Small intestine (tissue), 7 donors: ENCODE measurements around the gene FLOT2. TPM values are rescaled to one million over a fixed set of nuclear protein-coding genes. Genes with fewer than 3 reads are reported as not detected.
A peak's percentile ranks its signal among the peaks of the same experiment; 100 is the strongest.

Experiments
- DNase-seq, 2 donors: peaks; one replicate each; pipeline versions ENCODE4 v3.0.0 to v3.0.0-alpha.2; 2013
- FAIRE-seq: peaks from 2 replicates; lab custom pipeline; 2012; peaks lifted over from hg19 to GRCh38; lab: Jason Lieb, UNC
- H3K27ac ChIP-seq, 3 donors: one replicate each; pipeline ENCODE4 v1.5.1; 2013; ENCODE audit warnings: low read length in 2 of 3, mild to moderate bottlenecking in 2 of 3, control low read depth in 1 of 3, inconsistent platforms in 1 of 3, low read depth in 1 of 3, moderate library complexity in 1 of 3
- H3K27me3 ChIP-seq, 3 donors: one replicate each; pipeline ENCODE4 v1.6.1; 2013; ENCODE audit warnings: low read length in 3 of 3, inconsistent platforms in 1 of 3; ENCODE audit not compliant: control insufficient read depth in 3 of 3, insufficient read depth in 3 of 3
- H3K36me3 ChIP-seq, 3 donors: one replicate each; pipeline ENCODE4 v1.6.1; 2013; ENCODE audit warnings: low read length in 3 of 3, inconsistent platforms in 1 of 3, low read depth in 1 of 3, mild to moderate bottlenecking in 1 of 3, moderate library complexity in 1 of 3; ENCODE audit not compliant: control insufficient read depth in 3 of 3, insufficient read depth in 2 of 3
- H3K4me1 ChIP-seq, 3 donors: one replicate each; pipeline ENCODE4 v1.6.1; 2013; ENCODE audit warnings: low read length in 2 of 3, inconsistent platforms in 1 of 3, low read depth in 1 of 3, mild to moderate bottlenecking in 1 of 3, moderate library complexity in 1 of 3; ENCODE audit not compliant: control insufficient read depth in 3 of 3, insufficient read depth in 2 of 3
- H3K4me3 ChIP-seq, 3 donors: one replicate each; pipeline ENCODE4 v1.5.1; 2013; ENCODE audit warnings: low read length in 3 of 3, control low read depth in 1 of 3, inconsistent platforms in 1 of 3, low read depth in 1 of 3, mild to moderate bottlenecking in 1 of 3, moderate library complexity in 1 of 3
- H3K9me3 ChIP-seq, 2 donors: one replicate each; pipeline ENCODE4 v1.6.1; 2013; ENCODE audit warnings: low read depth in 1 of 2, low read length in 1 of 2; ENCODE audit not compliant: control insufficient read depth in 2 of 2, insufficient read depth in 1 of 2
- WGBS, 3 donors: extraction: QIAGEN DNeasy Blood & Tissue Kit; methylation state at CpG; one replicate each; pipeline ENCODE4 v1.1.7; 2013; 5-methylcytosine and 5-hydroxymethylcytosine counted together
- polyA plus RNA-seq, 4 donors: library from polyadenylated mRNA; stranded (reverse) in 3 of 4; unstranded in 1 of 4; fragments of 200-250 nt in 3 of 4; fragments of 120-200 nt in 1 of 4; gene quantifications; one replicate each; pipeline versions ENCODE4 v1.2.1 to v1.2.3, GENCODE V29; 2013
- donor health status: healthy with polysubstance abuse.
- donor health status: control.
- donor health status: control.
- donor health status: Bipolar disorder and iron deficiency.
- donor health status: healthy.

Gene FLOT2
- polyA plus RNA-seq, 4 donors, result 19.9 to 73.8 (median 36.8) TPM

DNA sequence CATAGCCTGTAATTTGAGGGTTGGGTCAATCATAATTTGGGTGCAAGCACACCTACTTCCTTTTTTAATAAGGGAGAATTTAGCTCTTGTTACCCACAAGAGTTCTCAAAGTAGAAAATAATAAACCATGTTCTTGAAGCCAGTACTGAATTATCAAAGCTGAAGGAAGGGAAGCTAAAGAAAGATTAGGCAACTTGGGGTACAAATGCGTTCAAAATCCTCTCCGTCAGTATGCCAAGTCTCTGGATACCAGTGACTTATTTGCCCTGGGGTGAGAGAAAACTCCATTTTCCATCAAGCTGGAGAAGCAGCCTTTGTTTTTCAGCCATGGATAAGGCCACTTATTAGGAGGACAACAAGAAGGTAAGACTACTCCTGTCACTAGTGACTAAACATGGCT is 28.8 kb upstream of the FLOT2 start:
- H3K4me1 ChIP-seq, result no peaks in the 10 kb centered on the region
- H3K27me3 ChIP-seq, result no peaks in the 10 kb centered on the region
- no peak for DNase-seq
- no peak for FAIRE-seq
- peaks cover 7 to 30% (median 20%) of the 10 kb centered on the region in 3 donors for H3K36me3 ChIP-seq
- 78 to 92% (median 81%) methylated on average over 2 of the region's 2 CpGs for WGBS, 3 donors
- H3K27ac ChIP-seq, result peak overlapping the region in 2 of 3 donors; percentile 67 to 72
- no peak overlapping the region for H3K4me3 ChIP-seq
- H3K9me3 ChIP-seq, result no peaks in the 10 kb centered on the region

DNA sequence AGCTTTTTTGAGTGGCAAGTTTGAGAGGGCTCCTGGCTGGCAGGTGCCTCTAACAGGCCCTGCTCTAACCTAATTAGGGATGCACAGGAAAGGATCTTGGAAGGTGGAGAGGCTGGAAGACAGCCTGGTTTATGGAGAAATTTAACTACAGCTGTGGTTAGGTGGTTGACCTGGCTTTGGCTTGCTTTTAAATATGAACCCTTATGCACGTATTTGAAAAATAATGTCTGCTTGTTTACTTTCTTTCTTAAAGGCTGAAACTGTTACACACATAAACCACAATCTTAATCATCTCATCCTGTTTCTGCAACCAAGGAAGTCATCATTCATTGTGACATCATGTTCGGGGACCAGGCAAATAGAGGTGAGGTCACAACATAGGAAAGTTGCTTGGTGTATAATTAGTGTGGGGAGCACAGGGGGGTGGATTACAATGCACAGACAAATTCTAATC is 28.4 kb upstream of the FLOT2 start:
- FAIRE-seq (no peak), DNase-seq (peak in 1 of 2 donors; percentile 66)
- H3K36me3 ChIP-seq, result peaks cover 11 to 35% (median 23%) of the 10 kb centered on the region in 3 donors
- H3K4me3 ChIP-seq, result no peak overlapping the region
- H3K9me3 ChIP-seq, result no peaks in the 10 kb centered on the region
- H3K27me3 ChIP-seq, result no peaks in the 10 kb centered on the region
- WGBS, 3 donors, result 38 to 61% (median 43%) methylated on average over 2 of the region's 2 CpGs
- H3K4me1 ChIP-seq, result no peaks in the 10 kb centered on the region
- peak overlapping the region in 2 of 3 donors; percentile 67 to 69 for H3K27ac ChIP-seq

DNA sequence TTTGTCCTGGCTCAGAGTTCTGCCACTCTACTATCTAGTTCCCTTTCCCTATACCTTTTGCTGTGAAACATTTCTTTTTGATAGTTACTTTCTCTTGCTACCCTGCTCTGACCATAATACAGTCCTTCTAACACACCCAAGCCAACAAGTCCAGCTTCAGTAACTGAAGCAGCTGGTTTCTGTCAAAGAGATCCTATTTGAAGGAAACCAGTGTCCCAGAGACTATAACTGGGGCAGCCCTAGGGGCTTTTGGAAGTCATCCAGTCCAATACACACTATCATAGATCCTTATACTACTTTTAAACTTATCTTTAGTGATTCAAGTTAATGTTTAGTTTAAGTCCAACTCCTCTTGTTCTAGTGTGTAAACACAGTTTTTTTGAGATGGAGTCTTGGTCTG is 22.7 kb upstream of the FLOT2 start:
- no peaks in the 10 kb centered on the region for H3K4me1 ChIP-seq
- no peaks in the 10 kb centered on the region for H3K27me3 ChIP-seq
- H3K36me3 ChIP-seq, result peaks cover 26 to 54% (median 46%) of the 10 kb centered on the region in 3 donors
- H3K9me3 ChIP-seq, result no peaks in the 10 kb centered on the region
- H3K4me3 ChIP-seq, result no peak overlapping the region
- H3K27ac ChIP-seq, result no peak overlapping the region
- DNase-seq (no peak), FAIRE-seq (no peak)

DNA sequence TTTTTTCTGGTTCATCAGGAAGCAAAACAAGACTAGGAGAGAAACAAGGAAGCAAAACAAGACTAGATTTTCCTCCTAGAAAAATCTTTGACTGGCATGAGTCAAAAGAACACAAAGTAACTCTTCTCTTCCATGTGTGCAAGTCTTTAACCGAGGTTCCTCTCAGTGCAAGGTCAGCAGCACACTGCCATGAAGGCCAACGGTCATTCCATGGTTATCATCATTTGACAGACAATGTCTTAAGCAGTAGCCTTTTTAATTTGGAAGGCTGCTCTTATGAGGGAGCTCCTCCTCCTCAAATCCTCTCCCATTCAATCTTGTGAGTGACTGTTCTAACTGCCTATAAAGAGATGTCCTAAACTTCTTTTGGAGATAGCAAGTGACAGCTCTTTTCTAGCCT is 20.8 kb upstream of the FLOT2 start:
- DNase-seq (no peak), FAIRE-seq (no peak)
- WGBS, 3 donors, result 69 to 80% (median 79%) methylated on average over 2 of the region's 2 CpGs
- Histone ChIP-seq H3K27me3 (no peaks in the 10 kb centered on the region), H3K4me1 (no peaks in the 10 kb centered on the region), H3K4me3 (no peak overlapping the region), H3K27ac (no peak overlapping the region), H3K9me3 (no peaks in the 10 kb centered on the region), H3K36me3 (peaks cover 31 to 56% (median 49%) of the 10 kb centered on the region in 3 donors)

DNA sequence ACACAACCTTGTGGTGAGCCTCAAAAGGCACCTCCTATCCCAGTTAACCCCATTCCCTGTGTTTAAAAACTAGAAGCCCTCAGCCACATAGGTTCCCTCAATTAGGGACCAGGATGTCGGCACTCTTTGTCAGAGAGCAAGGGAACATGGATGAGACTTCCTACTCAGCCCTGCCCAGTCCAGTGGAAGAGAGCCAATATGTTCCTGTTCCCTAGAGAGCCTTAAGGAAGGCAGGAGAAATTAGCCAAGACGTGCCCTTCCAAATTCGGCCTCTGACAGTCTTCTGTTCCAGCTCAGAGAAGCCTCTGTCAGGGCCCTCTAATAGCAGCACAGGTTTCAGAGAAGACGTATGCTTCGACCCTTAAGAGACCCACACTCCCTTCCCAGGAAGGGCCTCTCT is 19.9 kb upstream of the FLOT2 start:
- peaks cover 28 to 59% (median 50%) of the 10 kb centered on the region in 3 donors for H3K36me3 ChIP-seq
- FAIRE-seq (no peak), DNase-seq (no peak)
- 80 to 91% (median 88%) methylated on average over 5 of the region's 5 CpGs for WGBS, 3 donors
- H3K9me3 ChIP-seq, result no peaks in the 10 kb centered on the region
- H3K27ac ChIP-seq, result no peak overlapping the region
- no peak overlapping the region for H3K4me3 ChIP-seq
- no peaks in the 10 kb centered on the region for H3K27me3 ChIP-seq
- peaks cover 0 to 5% (median 0%) of the 10 kb centered on the region in 3 donors for H3K4me1 ChIP-seq

DNA sequence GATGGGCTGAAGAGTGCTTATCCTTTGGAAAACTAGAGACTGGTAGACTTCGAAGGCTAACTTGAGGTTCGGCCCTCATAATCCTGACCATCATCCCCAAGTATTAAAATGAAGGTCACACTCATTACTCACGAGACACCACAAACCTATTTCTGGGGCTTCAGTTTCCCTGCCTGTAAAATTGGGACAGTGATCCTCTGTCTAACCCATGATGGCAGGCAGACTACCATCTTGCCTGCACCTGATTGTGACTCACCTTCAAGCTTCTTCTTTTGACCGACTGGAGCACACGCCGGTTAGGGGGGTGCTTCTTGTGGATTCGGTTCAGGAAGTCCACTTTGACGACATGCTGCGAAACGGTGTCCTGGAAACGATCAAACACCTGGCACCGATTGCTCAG is 19.5 kb upstream of the FLOT2 start:
- Histone ChIP-seq H3K27me3 (no peaks in the 10 kb centered on the region), H3K27ac (no peak overlapping the region), H3K4me3 (no peak overlapping the region), H3K4me1 (peaks cover 0 to 9% (median 0%) of the 10 kb centered on the region in 3 donors), H3K36me3 (peaks cover 28 to 62% (median 50%) of the 10 kb centered on the region in 3 donors), H3K9me3 (no peaks in the 10 kb centered on the region)
- 79 to 86% (median 85%) methylated on average over 12 of the region's 12 CpGs for WGBS, 3 donors
- no peak for FAIRE-seq
- no peak for DNase-seq

DNA sequence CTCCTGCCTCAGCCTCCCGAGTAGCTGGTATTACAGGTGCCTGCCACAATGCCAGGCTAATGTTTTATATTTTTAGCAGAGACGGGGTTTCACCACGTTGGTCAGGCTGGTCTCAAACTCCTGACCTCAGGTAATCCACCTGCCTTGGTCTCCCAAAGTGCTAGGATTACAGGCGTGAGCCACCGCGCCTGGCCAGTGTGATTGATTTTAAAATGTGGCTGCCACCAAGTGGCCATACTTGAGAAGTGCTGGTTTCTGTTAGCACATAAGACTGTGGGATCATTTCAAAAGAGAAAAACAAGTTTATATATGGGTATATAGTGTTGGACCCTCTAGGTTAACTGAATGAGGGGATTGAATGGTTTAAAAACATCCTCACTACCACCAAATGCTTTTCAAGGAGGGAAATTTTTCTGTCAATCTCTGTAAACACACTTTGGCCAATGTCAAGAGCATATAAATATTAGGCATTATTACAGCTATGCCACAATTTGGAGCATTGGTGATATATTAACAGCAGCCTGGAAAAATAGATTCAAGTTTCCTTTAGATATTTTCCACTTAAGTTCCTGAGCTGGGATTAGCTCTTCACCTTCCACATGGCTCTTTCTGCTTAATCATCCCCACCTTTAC is 18.9 kb upstream of the FLOT2 start:
- FAIRE-seq, result no peak

DNA sequence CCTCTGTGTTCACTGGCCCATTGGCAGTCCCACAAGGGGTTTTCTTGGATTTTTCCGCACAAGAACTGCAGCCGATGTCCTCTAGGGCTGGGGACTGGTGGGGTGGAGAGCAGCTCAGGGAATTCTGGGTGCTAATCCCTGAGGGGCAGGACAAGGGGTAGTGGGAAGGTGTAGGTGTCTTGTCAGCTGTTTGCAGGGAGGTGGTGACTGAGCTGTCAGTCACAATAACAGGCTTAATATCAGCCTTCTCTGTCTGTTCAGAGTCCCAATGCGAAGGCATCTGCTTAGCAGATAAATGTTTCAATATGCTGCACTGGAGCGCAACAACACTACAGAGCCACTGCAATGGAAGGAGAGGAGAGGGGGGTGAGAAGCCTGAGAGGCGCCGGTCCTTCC is 15.4 kb upstream of the FLOT2 start:
- 94 to 96% (median 96%) methylated on average over 6 of the region's 6 CpGs for WGBS, 3 donors

More for the DNA sequence above, 18.9 kb upstream of the FLOT2 start:
- Histone ChIP-seq H3K27me3 (no peaks in the 10 kb centered on the region), H3K27ac (no peak overlapping the region), H3K36me3 (peaks cover 24 to 67% (median 44%) of the 10 kb centered on the region in 3 donors), H3K4me1 (peaks cover 0 to 12% (median 0%) of the 10 kb centered on the region in 3 donors), H3K4me3 (no peak overlapping the region), H3K9me3 (no peaks in the 10 kb centered on the region)
- peak; percentile 56 to 58 for DNase-seq
- 32 to 47% (median 46%) methylated on average over 6 of the region's 6 CpGs for WGBS, 3 donors

More for the DNA sequence above, 15.4 kb upstream of the FLOT2 start:
- Histone ChIP-seq H3K9me3 (no peaks in the 10 kb centered on the region), H3K4me3 (no peak overlapping the region), H3K4me1 (peaks cover 0 to 12% (median 0%) of the 10 kb centered on the region in 3 donors), H3K27me3 (no peaks in the 10 kb centered on the region), H3K27ac (peak overlapping the region in 1 of 3 donors; percentile 21), H3K36me3 (peaks cover 25 to 80% (median 53%) of the 10 kb centered on the region in 3 donors)
- no peak for FAIRE-seq
- DNase-seq, result no peak
